ENCODE data around the gene STK39.

- no peak for TF ChIP-seq CTCF (IDR thresholded peaks at IDR 0.05)
- no peak for TF ChIP-seq POLR2AphosphoS5 (IDR thresholded peaks at IDR 0.05)
- TF ChIP-seq POLR2A (IDR thresholded peaks at IDR 0.05), result no peak
Measured at GRCh38 chr2:168114040-168114439, 133.4 kb downstream of the STK39 start.
